OCI-LY1 (cell line): Measurements from ENCODE around the gene LRIF1.

ENCODE experiments used
- H2AFZ ChIP-seq: fragments of 200-600 bp; sonication (generic), shearing (Covaris generic); 2 replicates; pipeline ENCODE4 v1.6.0; 2014; ENCODE audit warnings: antibody characterized with exemption, mild to moderate bottlenecking, low read length
- H3F3A ChIP-seq: fragments of 200-600 bp; sonication (generic), shearing (Covaris generic); 2 replicates; pipeline ENCODE4 v1.6.0; 2014; ENCODE audit warnings: mild to moderate bottlenecking, antibody characterized with exemption, low read length, moderate library complexity; ENCODE audit not compliant: insufficient read depth
- H3K27ac ChIP-seq: fragments of 200-600 bp; sonication (generic); 2 replicates; pipeline ENCODE4 v1.5.1; 2014; ENCODE audit warnings: low read length, mixed run types, mild to moderate bottlenecking, low read depth; ENCODE audit not compliant: poor library complexity, severe bottlenecking
- H3K27me3 ChIP-seq: fragments of 200-600 bp; sonication (generic); 2 replicates; pipeline ENCODE4 v1.6.0; 2014; ENCODE audit warnings: antibody characterized with exemption, mild to moderate bottlenecking, low read length, moderate library complexity; ENCODE audit not compliant: insufficient read depth
- H3K36me3 ChIP-seq: fragments of 200-600 bp; sonication (generic); 2 replicates; pipeline ENCODE4 v1.6.1; 2014; ENCODE audit warnings: mild to moderate bottlenecking, antibody characterized with exemption, low read length, moderate library complexity, mixed read lengths; ENCODE audit not compliant: insufficient read depth
- H3K4me1 ChIP-seq: fragments of 200-600 bp; sonication (generic); 2 replicates; pipeline ENCODE4 v1.5.1; 2014; ENCODE audit warnings: mild to moderate bottlenecking, low read length, moderate library complexity; ENCODE audit not compliant: insufficient read depth, severe bottlenecking
- H3K4me2 ChIP-seq: fragments of 200-600 bp; sonication (generic), shearing (Covaris generic); 2 replicates; pipeline ENCODE4 v1.6.1; 2014; ENCODE audit warnings: low read length
- H3K4me3 ChIP-seq: fragments of 200-600 bp; sonication (generic); 2 replicates; pipeline ENCODE4 v1.5.1; 2014; ENCODE audit warnings: low read length, low read depth, mild to moderate bottlenecking, mixed read lengths; ENCODE audit not compliant: poor library complexity, severe bottlenecking
- H3K79me2 ChIP-seq: fragments of 200-600 bp; shearing (Covaris generic); 2 replicates; pipeline ENCODE4 v1.6.1; 2016; ENCODE audit warnings: mixed run types, low read length, mixed read lengths; ENCODE audit not compliant: insufficient read depth
- H3K9ac ChIP-seq: fragments of 200-600 bp; sonication (generic), shearing (Covaris generic); 2 replicates; pipeline ENCODE4 v1.6.1; 2014; ENCODE audit warnings: mild to moderate bottlenecking, low read length, mixed read lengths
- H3K9me2 ChIP-seq: fragments of 200-600 bp; sonication (generic), shearing (Covaris generic); 2 replicates; pipeline ENCODE4 v1.6.1; 2014; ENCODE audit warnings: low read depth, mild to moderate bottlenecking, low read length, mixed read lengths
- H3K9me3 ChIP-seq: fragments of 200-600 bp; shearing (Covaris generic); 2 replicates; pipeline ENCODE4 v1.6.1; 2014; ENCODE audit warnings: low read length, mixed read lengths
- H4K20me1 ChIP-seq: fragments of 200-600 bp; sonication (generic), shearing (Covaris generic); 2 replicates; pipeline ENCODE4 v1.6.0; 2016; ENCODE audit warnings: mild to moderate bottlenecking, low read length; ENCODE audit not compliant: insufficient read depth
- EZH2 ChIP-seq: fragments of 200-600 bp; sonication (generic), shearing (Covaris generic); IDR thresholded peaks from 2 replicates; pipeline ENCODE4 v1.8.0; 2017; ENCODE audit warnings: borderline replicate concordance, mixed run types, mild to moderate bottlenecking, antibody characterized with exemption, low read length, moderate library complexity, mixed read lengths
- TF ChIP-seq, protein P1 (sequence below): fragments of 200-600 bp; sonication (generic), shearing (Covaris generic); IDR thresholded peaks from 2 replicates; pipeline ENCODE4 v1.5.1; 2017; ENCODE audit warnings: mild to moderate bottlenecking, antibody characterized with exemption, low read length, moderate library complexity, mixed read lengths

Gene LRIF1

DNA sequence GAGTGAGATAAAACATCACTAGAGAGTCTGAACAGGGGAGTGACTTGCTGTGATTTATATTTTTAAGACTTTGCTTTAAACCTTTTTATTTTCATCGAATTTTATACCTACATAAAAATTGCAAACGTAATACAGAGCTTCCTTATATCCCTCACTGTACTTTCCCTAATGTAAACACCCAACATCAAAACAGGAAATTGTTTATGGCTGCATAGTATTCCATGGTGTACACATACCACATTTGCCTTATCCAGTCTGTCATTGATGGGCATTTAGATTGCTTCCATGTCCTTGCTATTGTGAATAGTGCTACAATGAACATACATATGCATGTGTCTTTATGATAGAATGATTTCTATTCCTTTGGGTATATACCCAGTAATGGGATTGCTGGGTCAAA lies 34.8 kb downstream of the LRIF1 start:
- Histone ChIP-seq H3K9ac (no peak overlapping the region), H3K4me3 (no peak overlapping the region), H4K20me1 (no peaks in the 10 kb centered on the region), H3K9me2 (no peaks in the 10 kb centered on the region), H3K27ac (no peak overlapping the region), H2AFZ (no peak overlapping the region), H3K27me3 (no peaks in the 10 kb centered on the region), H3K79me2 (no peaks in the 10 kb centered on the region), H3K4me1 (no peaks in the 10 kb centered on the region), H3K9me3 (peaks cover 5% of the 10 kb centered on the region), H3K36me3 (no peaks in the 10 kb centered on the region; the same call in 1 of the 2 replicates), H3F3A (no peaks in the 10 kb centered on the region), H3K4me2 (no peak overlapping the region)
- TF ChIP-seq, protein P1, sequence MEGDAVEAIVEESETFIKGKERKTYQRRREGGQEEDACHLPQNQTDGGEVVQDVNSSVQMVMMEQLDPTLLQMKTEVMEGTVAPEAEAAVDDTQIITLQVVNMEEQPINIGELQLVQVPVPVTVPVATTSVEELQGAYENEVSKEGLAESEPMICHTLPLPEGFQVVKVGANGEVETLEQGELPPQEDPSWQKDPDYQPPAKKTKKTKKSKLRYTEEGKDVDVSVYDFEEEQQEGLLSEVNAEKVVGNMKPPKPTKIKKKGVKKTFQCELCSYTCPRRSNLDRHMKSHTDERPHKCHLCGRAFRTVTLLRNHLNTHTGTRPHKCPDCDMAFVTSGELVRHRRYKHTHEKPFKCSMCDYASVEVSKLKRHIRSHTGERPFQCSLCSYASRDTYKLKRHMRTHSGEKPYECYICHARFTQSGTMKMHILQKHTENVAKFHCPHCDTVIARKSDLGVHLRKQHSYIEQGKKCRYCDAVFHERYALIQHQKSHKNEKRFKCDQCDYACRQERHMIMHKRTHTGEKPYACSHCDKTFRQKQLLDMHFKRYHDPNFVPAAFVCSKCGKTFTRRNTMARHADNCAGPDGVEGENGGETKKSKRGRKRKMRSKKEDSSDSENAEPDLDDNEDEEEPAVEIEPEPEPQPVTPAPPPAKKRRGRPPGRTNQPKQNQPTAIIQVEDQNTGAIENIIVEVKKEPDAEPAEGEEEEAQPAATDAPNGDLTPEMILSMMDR = no peak
- TF ChIP-seq EZH2 = no peak

DNA sequence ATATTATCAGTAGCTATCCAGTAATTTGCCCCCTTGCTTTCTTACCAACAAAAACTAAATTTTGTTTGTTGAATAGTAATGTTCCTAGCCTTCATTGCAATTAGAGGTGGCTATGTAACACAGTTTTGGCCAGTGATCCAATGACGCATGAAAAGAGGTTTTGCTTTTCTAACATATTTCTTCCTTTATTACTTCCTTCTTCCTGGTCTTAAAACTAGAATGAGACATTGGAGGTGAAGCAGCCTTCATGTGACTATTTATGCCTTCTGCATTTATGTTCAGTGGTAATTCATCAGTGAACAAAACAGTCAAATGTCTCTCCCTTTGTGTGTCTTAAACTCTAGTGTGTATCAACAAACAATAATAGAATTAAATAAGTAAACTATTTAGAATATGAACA lies 35.5 kb downstream of the LRIF1 start:
- peaks cover 5% of the 10 kb centered on the region for H3K9me3 ChIP-seq
- no peaks in the 10 kb centered on the region for H3K27me3 ChIP-seq
- TF ChIP-seq, protein P1 = no peak
- no peak for TF ChIP-seq EZH2
- no peaks in the 10 kb centered on the region for H4K20me1 ChIP-seq
- no peaks in the 10 kb centered on the region; the same call in 1 of the 2 replicates for H3K36me3 ChIP-seq
- H3K27ac ChIP-seq = no peak overlapping the region
- H3K4me3 ChIP-seq = no peak overlapping the region
- no peak overlapping the region for H3K4me2 ChIP-seq
- no peaks in the 10 kb centered on the region for H3K9me2 ChIP-seq
- H2AFZ ChIP-seq = no peak overlapping the region
- no peaks in the 10 kb centered on the region for H3F3A ChIP-seq
- no peaks in the 10 kb centered on the region for H3K4me1 ChIP-seq
- no peaks in the 10 kb centered on the region for H3K79me2 ChIP-seq
- no peak overlapping the region for H3K9ac ChIP-seq

DNA sequence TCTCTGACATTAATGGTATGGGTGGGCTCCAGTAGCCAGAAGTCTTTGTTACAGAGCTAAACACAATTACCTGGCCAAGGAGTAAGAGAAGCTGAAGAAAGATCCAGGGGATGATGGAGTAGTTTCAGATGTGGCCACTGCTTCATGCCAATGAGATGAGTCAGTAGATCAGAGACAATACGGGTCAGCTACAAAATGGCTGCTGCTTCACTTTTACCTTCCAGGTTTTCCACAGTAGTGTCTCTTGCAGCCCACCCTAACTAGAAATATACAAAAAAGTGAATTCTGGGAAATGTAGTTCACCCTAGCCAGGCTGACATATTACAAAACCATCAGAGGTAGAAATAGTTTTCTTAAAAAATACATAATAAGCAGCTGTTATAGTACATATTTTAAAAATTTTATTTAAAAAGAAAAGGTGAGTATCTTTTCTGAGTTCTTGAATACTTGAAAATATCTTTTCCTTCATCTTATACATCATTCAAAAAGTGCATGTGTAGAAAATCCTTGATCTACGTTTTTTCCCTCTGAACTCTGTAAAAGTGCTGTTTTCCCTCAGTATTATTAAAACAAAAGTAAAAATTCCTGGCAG lies 36.1 kb downstream of the LRIF1 start:
- no peak overlapping the region for H3K9ac ChIP-seq
- H4K20me1 ChIP-seq = no peaks in the 10 kb centered on the region
- no peaks in the 10 kb centered on the region for H3K9me2 ChIP-seq
- H3F3A ChIP-seq = no peaks in the 10 kb centered on the region
- peaks cover 1% of the 10 kb centered on the region for H3K9me3 ChIP-seq
- H3K79me2 ChIP-seq = no peaks in the 10 kb centered on the region
- H3K27me3 ChIP-seq = no peaks in the 10 kb centered on the region
- H3K4me3 ChIP-seq = no peak overlapping the region
- no peak overlapping the region for H2AFZ ChIP-seq
- H3K36me3 ChIP-seq = no peaks in the 10 kb centered on the region; the same call in 1 of the 2 replicates
- H3K4me2 ChIP-seq = no peak overlapping the region
- TF ChIP-seq, protein P1 = no peak
- TF ChIP-seq EZH2 = no peak
- no peaks in the 10 kb centered on the region for H3K4me1 ChIP-seq
- no peak overlapping the region for H3K27ac ChIP-seq
